Left hindlimb (tissue), 1 donor: ENCODE data around the gene REG4.

ENCODE experiments used
- DNase-seq: peaks from one replicate; pipeline ENCODE4 v3.0.0-alpha.2; 2018

The REG4 gene

DNA sequence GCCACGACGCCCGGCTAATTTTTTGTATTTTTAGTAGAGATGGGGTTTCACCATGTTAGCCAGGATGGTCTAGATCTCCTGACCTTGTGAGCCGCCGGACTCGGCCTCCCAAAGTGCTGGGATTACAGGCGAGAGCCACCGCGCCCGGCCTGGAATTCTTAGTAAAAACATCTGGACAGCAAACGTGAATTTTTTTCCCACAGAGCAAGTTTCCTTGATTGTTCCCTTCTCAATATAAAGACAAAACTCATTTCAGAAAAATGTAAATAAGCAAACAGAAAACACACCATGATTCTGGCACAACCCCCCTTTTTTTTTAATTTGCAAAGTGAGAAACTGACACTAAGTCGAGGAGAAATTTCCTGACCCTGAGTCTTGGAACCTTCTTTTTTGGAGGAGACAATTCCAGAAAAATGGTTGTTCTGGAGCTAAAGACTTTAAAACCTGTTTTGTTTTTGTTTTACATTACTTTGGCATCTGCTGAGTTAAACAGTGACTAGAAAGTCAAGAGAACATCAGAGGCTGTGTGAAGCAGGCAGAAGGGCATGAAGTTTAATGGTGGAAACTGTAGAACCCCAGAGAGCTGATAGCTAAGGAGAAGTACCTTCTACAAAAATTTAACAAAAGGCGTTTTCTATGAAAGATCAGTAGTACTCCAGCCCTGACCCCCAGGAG, 32.2 kb downstream of the REG4 start:
- DNase-seq = no peak

DNA sequence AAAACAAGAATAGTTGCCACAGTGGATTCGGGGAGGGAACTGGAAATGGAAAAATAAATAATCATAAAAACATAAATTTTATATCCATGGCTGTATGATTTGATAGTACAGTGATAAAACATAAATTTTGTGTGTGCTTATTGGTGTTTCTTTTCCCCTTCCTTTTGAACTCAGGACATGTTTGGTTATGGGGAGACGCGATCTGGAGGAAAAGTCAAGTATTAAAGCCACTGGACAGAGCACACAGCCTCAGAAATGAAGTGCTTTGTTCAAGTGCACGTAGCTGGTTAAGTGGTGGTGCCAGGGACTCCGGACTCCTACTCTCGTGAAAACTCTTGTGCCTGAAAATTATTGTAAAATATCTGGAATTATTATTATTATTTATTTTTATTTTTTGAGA, 32.9 kb downstream of the REG4 start:
- no peak for DNase-seq

DNA sequence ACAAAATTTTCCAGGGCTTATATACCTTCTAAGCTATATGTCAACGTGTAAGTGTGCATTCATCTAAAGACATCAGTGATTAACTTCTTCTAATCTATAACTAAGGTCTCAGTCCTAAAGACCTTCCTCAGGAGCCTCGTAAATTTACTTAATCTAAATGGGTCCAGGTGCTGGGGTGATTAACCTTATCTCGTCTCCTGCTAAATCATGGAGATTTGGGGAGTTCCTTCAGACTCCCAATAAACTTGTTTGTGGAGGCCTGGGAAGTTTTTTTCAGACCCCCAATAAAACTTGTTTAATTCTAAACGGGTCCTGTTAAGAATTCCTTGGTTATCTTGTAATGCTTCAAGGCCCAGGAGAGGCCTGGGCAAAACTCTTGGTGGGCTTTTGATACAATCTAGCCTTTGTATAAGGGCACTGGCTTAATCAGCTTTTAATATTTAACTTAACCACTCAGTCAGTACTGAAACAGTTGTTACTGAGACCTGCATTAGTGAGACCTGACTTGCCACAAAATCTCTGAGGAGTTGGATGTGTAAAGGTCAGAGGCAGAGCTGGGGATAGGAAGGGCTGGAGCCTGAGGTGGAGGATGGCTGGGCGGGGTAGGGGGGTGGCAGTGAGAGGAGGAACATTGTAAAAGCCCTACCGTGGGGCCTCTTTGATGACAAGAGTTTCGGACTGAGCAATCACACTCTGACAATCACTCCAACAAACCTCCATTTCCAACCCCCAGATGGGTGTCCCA, 36.3 kb downstream of the REG4 start:
- DNase-seq = no peak

DNA sequence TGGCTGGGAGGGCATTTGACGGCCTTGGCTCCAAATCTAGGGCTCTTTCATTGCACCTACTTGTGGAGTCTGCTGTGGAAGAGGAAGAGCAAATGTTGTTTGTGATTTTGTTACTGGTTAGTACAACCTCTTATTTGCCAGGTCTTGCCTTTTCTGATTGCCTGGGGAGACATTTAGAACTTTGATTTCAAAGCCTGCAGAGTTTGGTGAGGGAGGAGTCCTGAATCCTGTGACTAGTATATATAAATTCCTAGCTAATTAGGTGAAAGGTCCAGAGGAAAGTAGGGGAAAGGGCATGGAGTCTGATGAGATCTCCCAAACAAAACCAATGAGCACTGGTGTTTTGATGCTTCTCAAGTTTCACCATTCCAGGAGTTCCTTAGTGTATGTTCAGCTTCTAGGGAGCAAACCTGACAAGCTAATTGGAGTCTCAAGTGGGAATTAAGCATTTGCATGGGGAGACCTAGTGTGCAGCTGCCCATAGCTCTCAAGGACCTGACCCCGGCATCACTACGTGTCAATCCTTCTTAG, 37.5 kb downstream of the REG4 start:
- no peak for DNase-seq

DNA sequence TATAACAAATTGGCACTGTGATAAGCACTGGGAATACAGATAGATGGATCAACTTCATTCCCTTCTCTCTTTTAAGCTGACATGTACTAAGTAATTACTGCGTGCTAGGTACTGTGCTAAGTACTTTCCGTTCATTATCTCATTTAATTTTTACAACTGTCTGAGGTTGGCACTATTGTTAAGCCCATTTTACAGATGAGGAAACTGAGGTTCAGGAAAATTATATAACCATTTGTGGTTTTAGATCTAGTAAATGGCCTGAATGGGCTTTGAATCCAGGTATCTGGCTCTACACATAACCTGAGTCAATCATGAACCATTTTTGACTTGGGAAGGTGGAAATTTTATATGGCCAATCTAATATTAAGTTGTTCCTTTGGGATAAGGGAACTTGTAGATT, 39.0 kb downstream of the REG4 start:
- no peak for DNase-seq

DNA sequence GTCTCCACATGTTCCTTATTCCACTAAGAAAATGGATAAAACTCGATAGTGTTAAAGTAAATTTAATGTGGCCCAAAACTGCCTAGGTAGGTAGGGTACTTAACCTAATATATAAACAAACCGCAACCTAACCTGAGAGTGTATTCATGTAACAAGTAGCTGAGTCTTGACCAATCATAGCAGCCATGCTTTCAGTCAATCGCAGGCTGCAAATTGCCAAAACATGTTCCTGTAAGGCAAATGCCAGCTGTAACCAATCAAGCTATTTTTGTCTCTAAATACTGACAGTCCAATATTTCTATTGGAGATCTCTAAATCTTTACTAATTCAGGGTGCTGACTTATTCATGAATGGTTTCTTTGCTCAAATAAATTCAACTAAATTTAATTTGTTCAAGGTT, 39.5 kb downstream of the REG4 start:
- DNase-seq = no peak

DNA sequence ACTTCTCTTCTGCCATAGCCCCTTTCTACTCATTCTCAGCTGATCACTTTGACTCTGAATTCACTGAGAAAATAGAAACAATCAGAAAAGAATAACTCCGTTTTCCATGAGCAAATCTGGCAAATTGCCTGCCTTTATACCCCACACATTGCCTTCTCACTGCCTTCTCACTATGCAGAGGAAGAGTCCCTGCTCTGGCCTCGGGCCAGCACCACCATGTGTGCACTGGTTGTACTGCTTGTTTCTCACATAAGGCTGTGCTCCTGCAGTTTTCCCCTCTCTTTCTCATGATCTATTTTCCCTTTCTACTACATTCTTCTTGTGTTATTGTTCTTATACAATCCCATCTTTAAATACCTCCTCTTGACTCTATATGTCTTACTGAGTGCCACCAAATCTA, 40.2 kb downstream of the REG4 start:
- DNase-seq = peak; percentile 48

DNA sequence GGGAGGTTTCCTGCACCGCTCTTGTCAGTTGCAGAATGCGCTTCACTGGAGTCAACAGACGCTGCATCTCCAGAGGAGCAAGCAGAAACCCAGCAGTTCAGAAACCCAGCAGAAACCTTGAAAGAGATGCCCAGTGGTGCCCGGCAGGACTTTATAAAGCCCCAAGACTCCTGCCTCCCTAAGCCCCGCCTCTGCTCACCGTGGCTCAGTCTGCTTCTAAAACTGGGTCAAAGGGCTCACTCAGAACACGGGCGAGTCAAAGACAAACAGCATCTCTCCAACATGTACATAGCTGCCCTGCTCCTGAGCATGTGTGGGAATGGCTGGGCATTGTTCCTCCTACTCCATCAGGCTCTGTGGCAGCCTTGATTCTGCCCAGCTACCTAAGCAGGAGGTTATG, 42.5 kb downstream of the REG4 start, which contains the start of gene HMGCS2:
Gene HMGCS2 (minus strand): TSS at position 128 of the 400 bp plus-strand sequence. CDS start 61 bp downstream, at position 67.
- DNase-seq = no peak

DNA sequence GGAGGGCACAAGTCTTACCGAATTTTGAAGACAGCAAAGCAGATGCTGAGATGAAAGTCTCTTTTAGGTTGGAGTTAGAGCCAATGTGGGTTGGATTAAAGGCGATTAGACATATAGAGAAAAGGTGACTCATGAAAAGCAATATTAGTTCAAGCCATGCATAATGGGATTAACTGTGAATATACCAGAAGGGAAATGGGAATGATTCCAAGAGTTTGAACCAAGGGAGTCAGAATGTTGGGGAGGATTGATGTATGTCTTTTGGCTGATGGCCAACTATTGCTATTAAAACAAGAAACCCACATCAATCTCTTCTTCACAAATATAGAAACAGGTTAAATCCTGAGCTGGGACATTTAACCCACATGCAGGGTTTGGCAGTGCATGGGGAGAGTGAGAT, 43.8 kb downstream of the REG4 start:
- no peak for DNase-seq

DNA sequence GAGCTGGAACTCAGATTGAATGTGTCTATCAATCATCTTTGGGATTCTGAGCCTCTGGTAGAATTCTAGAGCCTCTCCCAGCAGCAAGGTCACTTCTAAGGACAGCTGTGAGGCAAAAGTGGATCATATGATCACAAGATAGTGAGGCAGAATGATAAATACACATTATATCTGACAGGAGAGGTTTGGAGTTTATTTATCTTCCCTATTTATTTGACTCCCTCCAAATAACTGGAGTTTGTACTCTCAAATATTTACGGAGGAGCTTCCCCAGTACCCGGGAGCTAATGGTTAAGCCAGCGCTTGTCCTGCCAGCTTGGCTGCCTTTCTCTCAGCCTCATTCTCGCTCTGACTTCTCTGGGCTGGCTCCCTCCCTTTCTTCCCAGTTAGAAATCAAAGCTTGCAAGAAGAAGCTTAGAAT, 44.9 kb downstream of the REG4 start:
- no peak for DNase-seq

DNA sequence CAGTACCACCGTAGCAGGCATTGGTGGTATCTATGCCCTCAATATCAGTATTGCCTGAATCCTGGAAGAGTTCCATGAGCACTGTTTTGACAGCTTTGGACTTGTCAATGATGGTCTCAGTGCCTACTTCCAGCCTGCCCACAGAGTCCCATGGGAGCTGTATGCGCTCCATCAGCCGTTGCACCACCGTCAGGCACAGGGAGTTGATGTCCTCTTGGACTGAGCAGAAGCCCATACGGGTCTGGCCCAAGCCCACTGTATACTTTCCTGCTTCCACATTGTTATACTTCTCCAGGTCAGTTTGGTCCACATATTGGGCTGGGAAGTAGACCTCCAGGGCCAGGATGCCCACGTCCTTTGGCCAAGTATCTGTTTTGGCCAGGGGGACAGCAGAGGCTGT, 47.0 kb downstream of the REG4 start:
- DNase-seq = no peak

DNA sequence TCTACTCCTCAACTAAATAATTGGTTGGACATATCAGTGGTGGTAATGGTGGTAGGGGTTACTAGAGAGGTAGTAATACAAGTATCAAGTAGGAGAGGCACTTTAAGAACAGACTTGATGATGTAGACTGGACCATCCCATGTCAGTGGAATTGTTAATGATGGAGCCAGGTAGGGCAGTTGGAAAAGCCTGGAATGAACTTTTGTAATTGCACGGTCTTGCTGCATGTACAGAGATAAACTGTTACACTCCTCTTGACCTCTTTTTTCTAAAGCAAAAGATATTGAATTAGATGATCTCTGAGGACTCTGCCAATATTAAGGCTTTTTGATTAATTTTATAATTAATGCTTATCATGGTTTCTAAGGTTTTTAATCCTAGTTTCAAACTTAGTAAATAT, 48.3 kb downstream of the REG4 start:
- DNase-seq = no peak

DNA sequence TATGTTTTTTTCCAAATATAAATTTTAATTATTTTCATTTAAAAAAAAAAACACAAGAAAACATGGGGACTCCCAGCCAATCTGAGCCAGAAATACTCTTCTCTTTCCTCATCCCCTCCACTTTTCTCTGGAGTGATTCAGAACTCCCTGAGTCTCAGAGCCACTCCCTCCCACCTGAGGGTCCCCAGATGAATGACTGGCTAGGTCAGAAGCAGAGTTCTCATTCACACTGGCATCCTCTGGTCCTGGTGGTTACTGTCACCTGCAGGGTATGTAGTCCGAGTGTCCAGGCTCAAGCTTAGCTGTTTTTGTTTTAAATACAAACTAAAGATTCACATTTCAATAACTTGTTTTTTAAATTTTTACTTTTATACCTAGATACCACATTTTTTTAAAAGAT, 48.9 kb downstream of the REG4 start:
- DNase-seq = no peak

DNA sequence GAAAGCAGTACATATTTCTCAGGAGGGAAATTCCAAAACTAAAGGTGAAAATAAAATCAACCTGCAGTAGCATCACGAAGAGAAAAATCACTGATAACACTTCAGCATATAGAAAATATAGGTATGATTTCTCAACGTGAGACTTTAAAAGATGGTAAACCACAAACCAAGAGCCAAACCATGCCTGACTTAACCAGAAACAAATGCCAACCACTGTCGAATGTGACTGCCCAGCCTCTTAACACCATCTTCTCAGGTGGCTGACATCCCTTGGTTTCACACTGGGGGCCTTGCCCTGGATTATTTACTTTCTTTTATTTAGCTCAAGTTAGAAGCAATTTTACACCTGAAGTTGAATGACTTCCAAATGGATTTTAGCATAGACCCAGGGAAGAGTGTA, 52.7 kb downstream of the REG4 start:
- DNase-seq = no peak

DNA sequence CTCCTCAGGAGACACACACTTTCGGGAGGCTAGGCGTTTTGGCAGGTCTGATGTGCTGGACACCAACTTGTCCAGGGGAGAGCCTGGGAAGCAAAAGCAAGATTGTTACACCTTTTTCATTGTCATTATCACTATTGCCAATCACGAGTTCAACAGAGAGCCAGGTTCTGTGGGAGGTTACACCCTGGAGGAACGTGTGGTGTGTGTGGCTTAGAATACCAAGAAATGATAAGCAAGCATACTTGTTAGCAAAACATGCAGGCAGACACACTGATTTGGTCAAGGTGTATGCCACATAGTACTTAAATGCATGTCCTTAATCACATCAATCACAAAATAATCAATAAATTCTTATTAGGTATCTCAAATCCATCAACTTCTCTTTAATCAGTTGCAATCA, 58.7 kb downstream of the REG4 start:
- no peak for DNase-seq

DNA sequence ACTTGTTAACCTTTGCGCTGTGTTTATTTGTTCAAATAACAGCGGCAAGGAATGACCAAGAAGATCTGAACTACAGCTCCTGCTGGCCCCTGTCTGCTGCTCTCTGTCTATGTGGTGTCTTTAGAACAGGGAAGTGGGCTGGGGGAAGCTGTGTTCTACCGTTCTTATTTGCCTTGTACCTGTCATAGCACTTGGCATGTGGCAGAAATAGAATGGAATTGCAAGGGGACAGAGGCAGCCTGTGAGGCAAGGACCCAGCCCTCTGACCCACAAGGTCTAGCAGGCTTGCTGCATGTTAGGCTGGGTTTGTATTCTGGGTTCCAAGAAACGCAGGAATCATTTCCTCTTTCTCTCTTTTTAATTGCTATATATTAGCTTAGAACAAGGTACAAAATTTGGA, 63.2 kb downstream of the REG4 start:
- DNase-seq = no peak

DNA sequence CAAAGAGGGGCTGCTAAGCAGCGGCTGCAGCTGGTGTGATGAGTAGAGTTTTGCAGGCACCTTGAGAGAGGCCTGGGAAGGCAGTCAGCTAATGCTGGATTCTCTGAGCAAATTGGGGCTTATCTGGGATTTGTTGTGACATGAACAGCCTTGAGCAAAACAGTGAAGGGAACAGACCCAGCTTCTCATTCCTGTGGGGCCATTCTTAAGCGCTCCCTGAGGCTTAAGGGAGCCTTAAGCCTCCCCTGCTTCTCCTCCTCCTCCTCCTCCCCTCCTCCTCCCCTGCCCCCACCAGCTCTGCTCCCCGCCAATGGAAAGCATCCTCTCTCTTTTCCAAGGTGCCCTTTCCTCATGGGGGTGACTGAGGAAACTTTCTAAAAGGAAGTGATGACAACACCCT, 63.8 kb downstream of the REG4 start:
- no peak for DNase-seq

DNA sequence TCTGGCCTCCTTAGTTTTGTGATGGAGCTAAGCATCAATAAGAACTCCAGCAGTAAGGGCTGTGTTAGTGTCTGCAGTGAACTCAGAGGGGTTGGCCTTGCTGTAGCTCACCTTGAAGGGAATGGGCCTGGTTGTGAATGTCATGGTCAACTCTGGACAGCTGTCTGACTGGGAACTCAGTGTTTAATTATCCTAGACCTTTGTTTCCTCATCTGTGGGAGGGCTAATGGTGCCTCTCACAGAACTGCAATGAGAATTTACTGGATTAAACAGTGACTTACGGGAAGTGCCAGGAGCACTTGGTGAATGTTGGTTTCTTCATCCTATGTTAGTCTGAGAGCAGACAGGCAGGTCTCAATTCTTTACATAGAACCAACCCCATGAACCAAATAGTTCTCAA, 66.2 kb downstream of the REG4 start:
- no peak for DNase-seq

DNA sequence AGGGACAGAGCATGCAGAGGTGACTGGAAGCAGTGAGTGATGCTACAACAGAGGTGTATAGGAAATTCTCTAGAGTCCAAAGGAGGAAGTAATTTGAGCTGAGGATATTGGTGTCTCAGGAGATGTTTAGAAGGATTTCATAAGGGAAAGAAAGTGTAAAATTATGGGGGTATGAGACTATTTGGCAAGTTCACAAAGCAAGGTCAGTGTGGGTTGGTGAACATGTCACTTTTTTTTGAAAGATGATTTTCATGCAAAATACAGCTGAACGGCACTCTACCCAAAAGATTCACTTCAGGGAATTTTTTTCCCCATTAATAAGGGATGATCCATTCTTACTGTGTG, 66.7 kb downstream of the REG4 start:
- no peak for DNase-seq
